NCI-H1092 (cell line): ENCODE results near the gene EIF6.
"Not testable (repeated sequence)": the region's sequence is repeated elsewhere in the genome, so short reads cannot be mapped to it uniquely, and the experiment has no call there.

ENCODE experiments used
- DNase-seq: peaks from one replicate; lab custom pipeline; 2025; lab: John Stamatoyannopoulos, UW

EIF6 gene

DNA sequence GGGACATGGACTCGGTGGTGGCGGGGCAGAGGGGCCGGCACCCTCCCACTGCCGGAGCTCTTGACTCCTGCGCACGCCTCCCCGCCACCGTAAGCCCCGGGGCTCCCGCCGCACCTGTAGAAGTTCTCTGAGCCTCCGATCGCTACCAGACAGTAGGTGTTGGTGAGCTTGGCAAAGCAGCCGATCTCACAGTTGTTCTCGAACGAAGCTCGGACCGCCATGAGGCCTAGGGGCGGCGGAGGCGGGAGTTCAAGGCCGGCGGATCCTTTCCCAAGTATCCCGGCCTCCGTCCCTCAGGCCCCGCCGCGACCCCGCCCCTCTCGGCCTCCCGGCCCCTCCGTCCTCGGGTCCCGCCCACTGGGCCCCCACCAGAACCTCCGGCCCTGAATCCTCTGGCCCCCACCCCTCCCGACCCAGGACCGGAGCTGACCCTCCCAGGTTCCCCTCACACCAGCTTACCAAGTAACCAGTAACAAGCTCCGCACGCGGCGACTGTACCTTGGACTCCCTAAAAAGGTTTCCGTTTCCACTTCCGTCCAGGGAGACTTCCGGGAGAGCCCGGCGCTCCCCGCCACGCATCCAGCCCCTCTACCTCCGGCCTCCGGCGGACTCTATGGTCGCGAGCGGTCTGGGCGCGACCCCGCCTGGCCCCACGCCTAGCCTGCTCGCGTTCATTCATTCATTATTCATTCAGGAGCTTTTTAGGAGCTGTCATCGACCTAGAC, at the start of gene EIF6:
Gene EIF6, minus strand, starts transcription at position 506 of the 725 bp plus-strand sequence. Its CDS starts 285 bp downstream, at position 221.
- peak; percentile 70 for DNase-seq

DNA sequence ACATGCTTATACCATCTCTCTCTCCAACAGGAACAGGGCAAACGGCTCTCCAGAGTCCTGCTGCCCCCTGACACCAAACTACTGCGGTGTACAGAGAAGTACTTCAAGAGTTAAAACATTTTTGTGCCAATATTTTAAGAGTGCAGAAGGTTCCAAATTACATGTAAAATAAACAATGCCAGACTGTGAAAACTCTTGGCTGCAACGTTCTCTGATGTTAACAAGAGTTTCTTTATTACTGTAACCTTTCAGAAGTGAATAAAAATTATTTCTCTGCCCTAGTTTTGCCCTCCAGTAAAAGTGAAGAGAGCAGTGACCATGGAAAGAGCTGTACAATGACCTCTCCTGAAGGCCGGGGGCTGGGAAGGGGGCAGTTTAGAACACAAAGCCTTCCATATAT, 49.0 kb upstream of the EIF6 start:
- DNase-seq: no peak

DNA sequence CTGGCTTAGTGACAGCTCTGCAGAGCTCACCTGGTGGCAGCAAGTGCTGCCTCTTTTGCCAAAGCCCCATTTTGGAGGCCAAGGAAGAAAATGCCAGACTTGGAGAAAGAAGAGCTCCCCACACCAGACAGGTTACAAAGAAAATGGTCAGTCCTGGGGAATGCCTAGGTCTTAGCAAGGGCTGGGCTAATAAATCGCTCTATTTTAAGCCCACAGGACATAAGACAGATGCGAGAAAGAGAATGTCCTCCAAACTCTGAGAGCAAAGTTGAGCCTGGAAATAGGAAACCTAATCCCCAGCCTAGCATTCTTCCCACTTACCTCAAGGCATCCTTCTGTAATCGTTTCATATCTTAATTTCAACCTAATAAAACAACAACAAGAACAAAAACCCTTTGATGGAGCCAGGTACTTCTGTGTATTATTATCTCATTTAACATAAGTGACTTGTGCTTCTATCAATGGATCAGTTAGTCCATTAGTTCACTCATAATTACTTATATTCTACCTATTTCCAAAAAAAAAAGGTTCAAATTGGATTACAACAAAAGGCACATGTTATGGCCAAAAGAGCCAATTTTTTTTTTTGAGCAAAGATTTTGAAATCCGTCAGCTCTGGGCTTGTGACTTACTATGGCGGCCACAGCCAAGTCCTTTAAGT, 48.1 kb upstream of the EIF6 start:
- DNase-seq: no peak

DNA sequence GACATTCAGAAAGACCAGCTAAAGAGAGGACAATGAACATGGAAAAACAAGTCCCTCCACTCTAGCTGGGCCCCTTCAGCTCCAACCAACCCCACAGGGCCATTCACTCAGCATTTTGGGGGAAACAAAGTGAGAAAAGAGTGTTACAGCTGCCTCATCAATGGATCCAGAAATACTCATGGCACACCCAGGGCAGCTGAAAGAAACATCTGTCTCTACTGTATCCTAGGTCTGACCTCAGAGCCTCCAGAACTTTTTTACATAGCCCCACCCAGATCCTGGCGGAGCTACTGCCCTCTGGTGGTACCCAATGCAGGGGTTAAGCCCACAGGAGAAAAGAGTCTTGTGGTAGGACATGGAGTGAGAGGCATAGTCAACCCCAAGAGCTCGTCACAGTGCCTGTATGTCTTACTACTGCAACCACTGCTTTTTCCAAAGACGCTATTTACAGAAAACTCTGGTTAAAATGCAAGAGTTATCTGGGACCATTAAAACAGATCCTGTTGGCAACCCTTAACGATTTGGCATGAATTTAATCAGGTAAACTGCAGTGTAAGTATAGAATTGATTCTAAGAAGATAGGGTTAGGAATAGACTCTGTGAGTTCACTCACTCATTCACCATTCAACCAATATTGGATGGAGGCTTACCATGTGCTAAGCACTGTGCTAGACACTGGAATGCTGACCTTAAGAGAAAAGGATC, 45.0 kb upstream of the EIF6 start:
- DNase-seq: no peak

DNA sequence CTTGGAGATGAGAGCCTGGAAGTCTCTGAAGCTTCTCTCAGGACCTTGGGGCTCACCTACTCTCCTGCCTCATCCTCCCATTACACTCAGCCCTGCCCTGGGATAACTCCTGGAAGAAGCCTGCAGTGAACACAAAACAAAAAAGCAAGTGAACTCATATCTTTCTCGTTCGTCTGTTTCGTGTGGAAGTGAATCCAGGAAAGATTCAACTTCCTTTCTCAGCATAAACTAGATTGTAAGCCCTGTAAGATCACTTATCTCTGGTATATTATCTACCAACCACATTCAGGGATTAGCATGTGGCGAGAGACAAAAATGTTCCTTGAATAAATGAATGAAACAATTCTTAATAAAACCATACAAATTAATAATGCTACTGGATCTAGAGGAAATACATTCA, 44.1 kb upstream of the EIF6 start:
- no peak for DNase-seq

DNA sequence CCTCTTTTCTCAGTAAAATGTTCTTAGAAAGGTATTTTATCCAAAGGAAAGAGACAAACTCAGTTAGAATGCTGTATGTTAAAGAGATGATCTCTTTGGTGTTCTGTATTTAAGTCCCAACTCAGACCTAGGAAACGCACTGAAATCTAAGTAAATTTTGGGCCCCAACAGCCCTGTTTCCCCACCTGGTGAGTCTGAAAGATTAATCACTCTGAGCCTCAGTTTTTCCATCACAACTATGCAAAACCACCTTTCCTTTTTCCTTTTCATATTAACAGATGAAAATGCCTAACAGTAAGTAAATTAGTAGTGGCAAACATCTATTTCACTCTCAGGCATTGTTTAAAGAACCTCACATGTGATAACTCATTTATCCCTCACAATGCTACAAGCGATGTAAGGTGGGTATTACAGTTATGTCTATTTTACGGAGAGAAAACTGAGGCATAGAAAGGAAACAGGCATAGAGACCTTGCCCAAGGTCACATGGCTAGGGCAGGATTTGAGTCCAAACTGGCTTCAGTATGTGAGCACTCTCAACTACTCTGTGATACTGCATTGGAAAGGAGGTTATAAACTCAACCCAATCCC, 43.6 kb upstream of the EIF6 start:
- DNase-seq: no peak

DNA sequence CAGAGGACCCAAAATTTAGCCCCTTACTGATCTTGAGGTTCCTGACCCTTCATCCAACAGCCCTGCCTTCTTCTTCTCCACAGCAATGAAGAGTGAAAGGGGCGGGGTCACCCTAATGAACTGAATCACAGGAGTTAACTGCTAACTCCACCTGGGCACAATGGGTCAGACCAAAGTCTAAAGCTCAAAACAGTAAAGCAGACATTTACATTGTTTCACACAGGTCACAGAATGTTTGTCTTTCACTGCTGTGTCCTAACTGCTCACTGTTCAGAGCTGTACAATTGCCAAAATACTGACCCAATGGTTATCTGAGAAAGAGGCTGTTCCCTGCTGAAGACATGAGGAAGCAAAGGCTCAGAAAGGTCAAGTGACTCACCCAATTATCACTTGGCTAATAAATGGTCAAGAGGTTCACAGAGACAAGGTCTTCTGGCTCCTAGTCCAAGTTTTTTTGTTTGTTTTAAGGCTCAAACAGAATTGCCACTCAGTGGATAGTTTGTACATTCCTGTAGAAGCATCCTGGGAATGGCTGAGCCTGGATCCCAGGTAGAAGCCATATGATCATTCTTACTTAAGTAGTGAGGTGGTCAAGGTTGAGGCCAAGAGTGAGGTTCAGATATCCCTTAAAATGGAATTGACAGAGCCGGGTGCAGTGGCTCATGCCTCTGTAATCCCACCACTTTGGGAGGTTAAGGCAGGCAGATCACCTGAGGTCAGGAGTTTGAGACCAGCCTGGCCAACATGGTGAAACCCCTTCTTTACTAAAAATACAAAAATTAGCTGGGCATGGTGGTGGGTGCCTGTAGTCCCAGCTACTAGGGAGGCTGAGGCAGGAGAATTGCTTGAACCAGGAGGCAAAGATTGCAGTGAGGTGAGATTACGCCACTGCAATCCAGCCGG, 42.8 kb upstream of the EIF6 start:
- no peak for DNase-seq

DNA sequence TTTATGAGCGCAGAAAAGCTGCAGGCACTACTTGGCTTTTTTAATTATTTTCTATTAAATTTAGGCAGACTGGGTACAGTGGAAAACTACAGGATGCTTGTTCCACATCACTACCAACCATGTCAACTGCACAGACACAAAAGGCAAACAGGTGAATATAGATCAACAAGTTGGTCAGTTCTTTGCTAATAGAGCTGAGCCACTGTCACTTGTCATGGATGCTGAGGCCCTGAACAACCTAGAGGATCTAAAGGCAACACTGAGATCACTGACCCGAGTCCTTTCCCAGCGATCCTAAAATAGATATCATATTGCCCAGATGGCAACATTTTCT, 42.1 kb upstream of the EIF6 start:
- DNase-seq: no peak

DNA sequence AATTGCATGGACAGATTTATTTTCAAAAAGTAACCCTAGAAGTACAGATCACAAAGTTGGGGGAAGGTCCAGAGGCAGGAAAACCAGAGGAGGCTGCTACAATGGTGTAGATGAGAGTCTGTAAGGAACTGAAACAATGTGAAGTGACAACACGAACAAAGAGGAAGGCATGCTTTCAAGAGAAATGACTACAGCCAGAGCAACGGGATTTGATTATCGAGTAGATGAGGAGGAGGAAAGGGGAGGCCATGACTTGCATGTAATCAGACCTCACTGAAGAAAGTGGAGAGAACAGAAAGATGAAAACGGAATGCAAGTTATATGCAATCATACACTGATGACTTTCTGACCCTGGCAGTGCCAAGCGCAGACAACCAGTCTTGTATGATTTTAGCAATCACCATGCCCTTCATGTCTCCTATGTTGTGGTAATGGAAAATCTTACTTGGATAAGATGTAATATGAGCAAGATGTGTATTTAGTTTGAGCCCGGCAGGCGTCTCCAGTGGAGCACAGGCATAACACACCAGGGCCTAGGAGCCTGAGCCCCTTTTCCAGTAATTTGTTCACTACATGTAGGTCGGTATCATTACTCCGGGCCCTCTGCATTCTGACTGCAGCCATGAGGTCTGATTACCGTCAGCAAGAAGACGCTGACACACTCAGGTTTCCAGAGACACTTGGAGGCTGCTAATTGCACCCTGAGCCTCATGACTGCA, 41.6 kb upstream of the EIF6 start:
- no peak for DNase-seq

DNA sequence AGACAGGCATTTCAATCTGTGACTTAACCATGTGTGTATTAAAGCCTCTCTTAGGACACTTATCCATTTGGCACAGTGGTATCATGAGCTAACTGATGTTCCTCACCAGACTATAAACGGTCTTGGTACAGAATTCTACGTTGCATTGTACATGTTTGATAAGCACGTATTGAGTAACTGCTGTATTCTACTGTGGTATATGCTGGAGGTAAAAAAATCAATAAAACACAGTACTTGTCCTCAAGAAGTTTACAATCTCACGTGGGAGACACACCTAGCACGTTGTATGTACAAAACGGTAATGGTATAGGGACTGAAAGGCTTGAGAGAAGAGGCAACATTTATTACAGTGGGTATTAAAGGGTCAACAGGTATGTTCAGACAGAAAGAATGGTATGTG, 40.8 kb upstream of the EIF6 start:
- no peak for DNase-seq

DNA sequence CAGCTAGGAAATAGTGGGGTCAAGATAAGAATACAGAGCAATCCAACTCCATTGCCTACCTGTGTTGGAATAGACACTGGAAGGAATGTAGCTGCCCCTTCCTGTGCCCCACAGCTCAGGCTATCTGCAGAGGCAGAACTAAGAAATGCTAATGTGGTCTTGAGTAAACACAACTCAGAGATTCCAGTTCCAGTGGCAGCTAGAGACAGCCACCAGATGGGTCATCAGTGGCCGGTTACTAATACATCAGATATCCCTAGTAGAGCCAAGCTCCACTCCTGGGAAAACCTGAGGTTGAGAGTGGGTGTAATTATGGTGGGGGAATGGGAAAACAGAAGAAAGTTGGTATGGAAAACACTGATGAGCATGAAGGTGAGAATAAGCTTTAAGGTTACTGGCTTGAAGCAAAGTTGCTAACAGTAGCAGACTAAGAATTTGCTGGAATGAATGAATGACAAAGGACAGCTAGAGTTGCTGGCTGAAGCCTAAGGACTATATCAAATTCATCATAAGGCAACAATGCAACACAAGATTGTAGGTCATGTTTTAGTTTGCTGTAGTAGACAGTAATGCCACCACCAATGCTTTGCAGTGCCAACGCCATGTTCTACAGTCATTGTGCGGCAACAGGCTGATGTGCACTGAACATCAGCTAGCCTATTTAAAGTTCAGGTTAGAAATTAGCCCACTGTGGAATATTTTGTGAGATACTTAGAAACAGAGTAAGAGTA, 36.0 kb upstream of the EIF6 start:
- no peak for DNase-seq

DNA sequence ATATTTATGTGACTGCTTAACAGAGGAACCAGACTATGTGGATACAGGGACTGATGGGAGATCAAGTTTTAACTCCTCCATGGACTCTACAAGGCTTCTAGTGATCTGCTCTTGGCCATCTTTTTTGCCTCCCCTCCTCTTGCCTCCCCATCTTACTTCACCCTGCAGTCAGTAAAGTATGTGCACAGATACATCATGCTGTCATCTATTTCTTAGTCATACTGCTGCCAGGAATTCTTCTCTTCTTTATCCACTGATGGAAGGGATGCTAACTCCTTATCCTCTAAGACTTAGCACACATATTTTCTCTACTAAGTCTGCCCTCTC, 35.3 kb upstream of the EIF6 start:
- DNase-seq: no peak

DNA sequence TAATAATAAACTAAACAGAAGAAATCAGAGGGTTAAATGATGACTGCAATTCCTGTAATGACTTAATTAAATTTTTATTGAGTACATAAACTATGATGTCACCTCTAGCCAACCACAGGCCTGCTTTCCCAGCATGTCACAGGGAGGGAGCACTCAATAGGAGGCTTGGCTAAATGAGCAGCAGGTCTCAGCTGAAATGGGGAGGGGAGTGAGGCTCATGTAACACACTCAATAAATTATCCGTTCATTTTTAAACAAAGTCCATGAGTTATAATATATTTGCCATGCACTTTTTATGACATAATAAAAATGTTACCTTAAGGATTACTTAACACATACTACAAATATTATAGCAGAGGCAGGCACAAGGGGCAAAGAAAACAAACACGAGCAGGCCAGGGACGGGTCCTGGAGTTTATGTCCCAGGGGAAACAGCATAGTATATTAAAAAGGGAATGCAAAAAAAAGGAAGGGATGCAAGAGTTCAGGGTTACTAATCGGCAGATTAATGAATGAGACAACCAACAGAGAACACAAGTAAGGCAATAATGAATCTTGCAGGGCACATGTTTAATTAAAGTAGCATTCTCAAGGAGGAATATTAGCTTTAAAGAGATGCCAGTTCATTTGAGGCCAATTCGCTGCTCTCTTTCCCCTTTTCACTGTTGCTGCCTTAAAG, 34.8 kb upstream of the EIF6 start:
- no peak for DNase-seq

DNA sequence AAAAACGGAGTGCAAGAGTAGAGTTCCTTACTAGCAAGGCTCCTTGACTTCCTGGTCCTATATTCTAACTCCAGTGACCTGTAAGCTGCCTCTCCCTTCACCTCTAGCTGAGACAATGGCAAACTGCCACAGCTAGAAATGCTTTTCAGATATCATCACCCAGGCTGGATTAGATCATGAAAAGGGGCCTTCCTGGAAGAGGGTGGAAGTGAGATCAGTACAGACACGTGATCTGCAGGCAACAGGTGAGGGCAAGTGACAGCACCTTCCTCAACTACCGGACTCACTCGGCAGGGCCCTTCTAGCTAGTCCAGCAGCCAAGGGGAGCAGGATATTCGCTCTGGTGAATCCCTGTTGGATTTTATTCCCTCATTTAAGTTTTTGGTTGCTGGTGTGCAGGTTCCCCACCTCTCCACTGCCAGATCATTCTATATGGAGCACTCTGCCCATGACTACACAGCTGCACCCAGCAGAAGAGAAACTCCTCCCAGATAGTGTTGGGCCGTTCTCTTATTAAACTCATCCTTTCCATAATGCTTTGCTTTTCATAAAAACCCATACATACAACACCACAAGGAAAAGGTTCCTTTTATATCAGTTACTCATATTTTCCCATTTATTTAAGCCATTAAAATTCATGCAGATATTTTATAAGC, 34.1 kb upstream of the EIF6 start:
- no peak for DNase-seq

DNA sequence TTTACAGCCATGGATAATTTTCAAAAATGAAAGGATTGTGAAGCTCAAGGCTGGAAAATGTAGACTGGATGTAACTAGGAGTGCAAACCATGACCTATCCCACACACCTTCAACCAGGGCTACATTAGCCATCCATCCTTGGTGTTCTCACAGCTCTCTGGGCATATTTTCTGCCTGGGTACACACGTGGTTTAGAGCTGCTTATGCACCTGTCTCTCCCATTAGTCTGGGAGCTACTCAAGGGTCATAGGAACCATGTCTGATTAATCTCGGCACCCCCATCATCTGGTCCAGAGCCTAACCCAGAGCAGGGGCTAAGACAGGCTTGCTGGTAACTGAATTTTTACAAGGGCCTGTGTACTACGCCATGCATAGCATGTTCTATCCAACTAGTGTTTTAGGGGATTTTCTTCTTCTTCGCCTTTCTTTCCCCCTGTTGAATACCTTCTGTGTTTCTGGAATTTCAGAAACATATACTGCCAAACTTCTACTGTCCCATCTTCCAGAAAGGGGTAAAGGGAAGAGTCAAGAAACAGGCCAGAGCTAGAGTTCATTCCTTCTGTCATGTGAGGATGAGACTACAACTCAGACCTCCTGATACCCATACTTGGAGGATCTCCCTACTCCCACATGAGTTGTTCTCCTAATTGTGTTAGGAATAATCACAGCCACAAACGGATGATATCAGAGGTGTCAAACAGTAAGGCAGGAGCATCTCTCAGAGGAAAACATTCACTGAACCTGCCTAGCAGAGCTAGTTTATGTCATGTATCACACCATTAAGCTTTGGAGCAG, 33.0 kb upstream of the EIF6 start:
- DNase-seq: no peak

DNA sequence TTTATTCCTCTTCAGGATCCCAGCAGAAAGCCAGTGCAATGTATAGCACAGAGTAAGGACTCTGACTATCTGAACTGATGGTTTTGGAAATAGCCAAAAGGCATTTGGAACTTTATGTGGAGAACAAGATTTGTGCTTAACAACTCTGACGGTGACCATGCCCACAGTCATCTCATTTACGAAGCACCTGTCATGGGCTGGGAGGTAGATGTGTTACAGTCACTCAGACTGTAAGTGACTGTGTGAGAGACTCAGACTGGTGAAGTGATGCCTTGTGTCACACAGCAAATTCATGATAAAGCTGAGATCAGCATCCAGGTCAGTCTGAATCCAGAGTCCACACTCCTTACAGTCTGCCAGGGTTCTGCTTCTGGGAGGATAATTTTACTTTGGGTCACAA, 31.5 kb upstream of the EIF6 start:
- DNase-seq: no peak

DNA sequence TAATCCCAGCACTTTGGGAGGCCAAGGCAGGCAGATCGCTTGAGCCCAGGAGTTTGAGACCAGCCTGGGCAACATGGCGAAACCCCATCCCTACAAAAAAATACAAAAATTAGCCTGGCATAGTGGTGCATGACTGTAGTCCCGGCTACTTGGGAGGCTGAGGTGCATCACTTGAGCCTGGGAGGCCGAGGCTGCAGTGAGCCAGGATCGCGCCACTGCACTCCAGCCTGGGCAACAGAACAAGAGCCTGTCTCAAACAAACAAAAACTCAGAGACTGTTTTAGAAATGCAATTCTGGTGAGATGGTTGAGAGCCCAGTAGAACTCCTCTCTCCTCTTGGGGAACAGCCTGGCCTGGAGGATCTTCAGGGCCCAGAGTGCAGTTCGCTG, 31.1 kb upstream of the EIF6 start:
- not testable (repeated sequence) for DNase-seq

DNA sequence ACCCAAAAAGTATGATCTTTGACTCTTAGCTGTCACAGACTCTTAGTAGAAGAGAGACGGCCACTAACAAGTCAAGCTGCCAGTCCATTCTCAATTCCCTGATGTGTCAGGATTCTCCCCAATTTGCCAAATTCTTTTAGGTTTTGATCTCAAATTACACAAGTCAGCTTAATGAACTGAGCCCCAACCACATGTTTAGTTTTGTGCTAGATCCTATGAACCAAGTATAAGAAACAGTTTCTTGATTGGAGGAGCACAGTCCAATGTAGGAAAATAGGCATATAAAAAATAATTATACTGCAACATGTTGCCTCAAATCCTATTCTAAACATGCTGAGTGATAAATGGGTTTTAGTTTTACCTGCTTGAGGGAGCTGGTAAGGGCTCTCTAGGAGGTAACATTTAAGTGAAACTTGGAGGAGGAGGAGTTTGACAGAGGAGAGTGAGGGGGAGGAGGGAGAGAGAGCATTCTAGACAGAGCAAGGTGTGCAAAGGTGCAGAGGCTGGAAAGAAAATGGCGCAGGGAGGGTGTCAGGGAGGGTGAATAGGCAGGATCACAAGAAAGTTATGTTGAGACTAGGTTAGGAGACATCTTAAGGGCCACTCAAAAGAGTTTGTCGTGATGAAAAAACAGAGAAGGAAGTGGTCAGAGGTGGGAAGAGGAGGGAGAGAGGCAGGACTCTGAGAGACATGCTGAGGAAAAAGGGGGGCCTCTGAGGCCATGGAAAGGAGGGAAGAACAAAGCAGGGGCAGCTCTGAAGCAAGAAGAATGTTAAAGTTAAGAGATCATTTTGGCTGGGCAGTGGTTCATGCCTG, 30.5 kb upstream of the EIF6 start:
- no peak for DNase-seq
